Thyroid gland (tissue), 4 donors: ENCODE results near the gene CLIP1. TPM values are rescaled to one million over a fixed set of nuclear protein-coding genes. Genes with fewer than 3 reads are reported as not detected.
"Not testable (repeated sequence)": the region's sequence is repeated elsewhere in the genome, so short reads cannot be mapped to it uniquely, and the experiment has no call there.

Experiments used
- DNase-seq, 2 donors: peaks; one replicate each; pipeline ENCODE4 v3.0.0-alpha.2; 2019
- H3K27ac ChIP-seq, 3 donors: fragments of 200-600 bp; sonication (generic); 1 replicate in 2 of 3; 2 replicates in 1 of 3; pipeline ENCODE4 v1.5.1; 2016 to 2019; ENCODE audit warnings: mild to moderate bottlenecking in 1 of 3, moderate library complexity in 1 of 3
- H3K27me3 ChIP-seq: fragments of 200-600 bp; sonication (generic); one replicate; pipeline ENCODE4 v1.5.1; 2019
- H3K36me3 ChIP-seq, 2 donors: fragments of 200-600 bp; sonication (generic); one replicate each; pipeline ENCODE4 v1.5.1; 2016 to 2019
- H3K4me1 ChIP-seq, 2 donors: fragments of 200-600 bp; sonication (generic); one replicate each; pipeline ENCODE4 v1.5.1; 2017 to 2019
- H3K4me3 ChIP-seq, 3 donors: fragments of 200-600 bp; sonication (generic); replicated peaks in 1 of 3; 1 replicate in 2 of 3; 2 replicates in 1 of 3; pipeline ENCODE4 v1.5.1; 2016; ENCODE audit warnings: mild to moderate bottlenecking in 1 of 3
- H3K9me3 ChIP-seq: fragments of 200-600 bp; sonication (generic); one replicate; pipeline ENCODE4 v1.5.1; 2017
- CTCF ChIP-seq, 6 experiments: fragments of 200-600 bp in 3 of 6; fragments of 450-650 bp in 3 of 6; sonication (generic) in 3 of 6; IDR thresholded peaks; one replicate each; pipeline ENCODE4 v1.5.1; 2016 to 2019; ENCODE audit warnings: antibody characterized with exemption in 6 of 6, mild to moderate bottlenecking in 2 of 6, inconsistent platforms in 1 of 6, moderate library complexity in 1 of 6
- POLR2A ChIP-seq, 2 donors: fragments of 450-650 bp; IDR thresholded peaks; one replicate each; pipeline ENCODE4 v1.6.1; 2017; ENCODE audit warnings: antibody characterized with exemption in 2 of 2, mild to moderate bottlenecking in 2 of 2, moderate library complexity in 1 of 2
- WGBS, 2 donors: methylation state at CpG; one replicate each; pipeline ENCODE4 v1.1.5; 2017; 5-methylcytosine and 5-hydroxymethylcytosine counted together
- intact Hi-C: fragments of 100-400 bp; cut with DNase I; formaldehyde crosslinking; loops from one replicate; pipeline ENCODE4 v1.15.1; 2023
- total RNA-seq, 4 donors: library from RNA; depleted of rRNA; stranded (reverse); fragments of >200 nt; gene quantifications; one replicate each; pipeline ENCODE4 v1.2.3, GENCODE V29; 2016

CLIP1 gene
- total RNA-seq, 4 donors from 2014 or later, result 118 to 189 (median 143) TPM

GRCh38 chr12:122423258-122424165 is 1.0 kb upstream of the CLIP1 start:
- DNase-seq, result peak in 1 of 2 donors; percentile 12
- Histone ChIP-seq H3K4me3 (peak overlapping the region; percentile 1 to 95 (median 35)), H3K36me3 (no peaks in the 10 kb centered on the region), H3K27ac (peak overlapping the region; percentile 75 to 87 (median 83)), H3K4me1 (peaks cover 21 to 34% of the 10 kb centered on the region in 2 donors), H3K27me3 (no peaks in the 10 kb centered on the region), H3K9me3 (no peaks in the 10 kb centered on the region)
- peak in 1 of 2 donors; percentile 48 for TF ChIP-seq POLR2A (IDR thresholded peaks at IDR 0.05)
- TF ChIP-seq CTCF (IDR thresholded peaks at IDR 0.05), result no peak
- intact Hi-C loops, result no loop called here
- WGBS, 2 donors, result 24 to 33% methylated on average over 19 to 21 of the region's 21 CpGs

- peaks cover 21 to 40% of the 10 kb centered on the region in 2 donors for H3K4me1 ChIP-seq
- peak overlapping the region; percentile 75 to 87 (median 83) for H3K27ac ChIP-seq
- H3K27me3 ChIP-seq, result no peaks in the 10 kb centered on the region
- TF ChIP-seq CTCF (IDR thresholded peaks at IDR 0.05) (no peak), POLR2A (IDR thresholded peaks at IDR 0.05) (no peak)
- WGBS, 2 donors, result 3 to 8% methylated on average over 8 to 11 of the region's 39 CpGs
- H3K9me3 ChIP-seq, result no peaks in the 10 kb centered on the region
- H3K4me3 ChIP-seq, result peak overlapping the region; percentile 1 to 95 (median 35)
- intact Hi-C loops, result no loop called here
- no peaks in the 10 kb centered on the region for H3K36me3 ChIP-seq
- DNase-seq, result peak; percentile 29 to 32
Observed at GRCh38 chr12:122422730-122423257, 325 bp upstream of the CLIP1 start.

GRCh38 chr12:122421187-122421820 is 1.2 kb downstream of the CLIP1 start:
- H3K36me3 ChIP-seq, result no peaks in the 10 kb centered on the region
- intact Hi-C loops, result no loop called here
- no peaks in the 10 kb centered on the region for H3K9me3 ChIP-seq
- no peak for TF ChIP-seq CTCF (IDR thresholded peaks at IDR 0.05)
- TF ChIP-seq POLR2A (IDR thresholded peaks at IDR 0.05), result peak in 1 of 2 donors; percentile 65
- peak overlapping the region; percentile 99 for H3K27ac ChIP-seq
- DNase-seq, result peak; percentile 78 to 81
- H3K27me3 ChIP-seq, result no peaks in the 10 kb centered on the region
- peaks cover 21 to 40% of the 10 kb centered on the region in 2 donors for H3K4me1 ChIP-seq
- H3K4me3 ChIP-seq, result peak overlapping the region; percentile 43 to 95 (median 95)
- 3 to 4% methylated on average over 14 of the region's 14 CpGs for WGBS, 2 donors

GRCh38 chr12:122420471-122421162 is 1.9 kb downstream of the CLIP1 start:
- 68 to 69% methylated on average over 17 of the region's 17 CpGs for WGBS, 2 donors
- H3K36me3 ChIP-seq, result no peaks in the 10 kb centered on the region
- intact Hi-C loops, result no loop called here

GRCh38 chr12:122419094-122419493 is 3.4 kb downstream of the CLIP1 start:
- H3K9me3 ChIP-seq, H3K4me3 ChIP-seq, intact Hi-C loops, H3K27me3 ChIP-seq, DNase-seq, H3K36me3 ChIP-seq: not testable (repeated sequence)
- Histone ChIP-seq H3K27ac (peak overlapping the region in 2 of 3 donors; percentile 25 to 99), H3K4me1 (peaks cover 21 to 52% of the 10 kb centered on the region in 2 donors)
- WGBS, 2 donors, result 91 to 93% methylated on average over 3 of the region's 3 CpGs

More at GRCh38 chr12:122420471-122421162, 1.9 kb downstream of the CLIP1 start:
- no peak for TF ChIP-seq CTCF (IDR thresholded peaks at IDR 0.05)
- no peak for TF ChIP-seq POLR2A (IDR thresholded peaks at IDR 0.05)
- Histone ChIP-seq H3K4me1 (peaks cover 21 to 45% of the 10 kb centered on the region in 2 donors), H3K27me3 (no peaks in the 10 kb centered on the region), H3K27ac (peak overlapping the region; percentile 99), H3K4me3 (peak overlapping the region in 1 of 3 donors; percentile 95), H3K9me3 (no peaks in the 10 kb centered on the region)
- no peak for DNase-seq

- peaks cover 33 to 59% of the 10 kb centered on the region in 2 donors for H3K4me1 ChIP-seq
Observed at GRCh38 chr12:122415665-122416064, 6.8 kb downstream of the CLIP1 start.

More at GRCh38 chr12:122415665-122416064, 6.8 kb downstream of the CLIP1 start:
- H3K27ac ChIP-seq, result peak overlapping the region in 1 of 3 donors; percentile 36
- H3K36me3 ChIP-seq, H3K9me3 ChIP-seq, intact Hi-C loops, DNase-seq, H3K4me3 ChIP-seq, H3K27me3 ChIP-seq: not testable (repeated sequence)
- WGBS, 2 donors, result 73% methylated on average over 7 of the region's 7 CpGs
